ENCODE measurements around the gene KDM5B.

- TF ChIP-seq CTCF (conservative IDR thresholded peaks at IDR 0.05; ENCODE audit: low read depth, low read length) (no peak), EZH2 (IDR thresholded peaks at IDR 0.05; ENCODE audit: borderline replicate concordance, low read depth, low read length, poor library complexity, severe bottlenecking) (no peak)
Observed at GRCh38 chr1:202745323-202745888, 62.8 kb downstream of the KDM5B start.
